LNCaP clone FGC (cell line): ENCODE data around the gene PCSK9.

Experiments
- DNase-seq: peaks from one replicate; pipeline ENCODE4 v3.0.0-alpha.2; 2011; ENCODE audit warnings: low read depth
- H3K4me3 ChIP-seq: 2 replicates; pipeline ENCODE4 v1.5.1; 2011; ENCODE audit warnings: mild to moderate bottlenecking, low read depth, low read length, control low read depth
- TF ChIP-seq, protein P1 (sequence below): IDR thresholded peaks from 2 replicates; pipeline ENCODE4 v1.5.1; 2012; ENCODE audit warnings: mild to moderate bottlenecking; ENCODE audit not compliant: control insufficient read depth, insufficient read depth; ENCODE audit errors: extremely low read depth

The PCSK9 gene

DNA sequence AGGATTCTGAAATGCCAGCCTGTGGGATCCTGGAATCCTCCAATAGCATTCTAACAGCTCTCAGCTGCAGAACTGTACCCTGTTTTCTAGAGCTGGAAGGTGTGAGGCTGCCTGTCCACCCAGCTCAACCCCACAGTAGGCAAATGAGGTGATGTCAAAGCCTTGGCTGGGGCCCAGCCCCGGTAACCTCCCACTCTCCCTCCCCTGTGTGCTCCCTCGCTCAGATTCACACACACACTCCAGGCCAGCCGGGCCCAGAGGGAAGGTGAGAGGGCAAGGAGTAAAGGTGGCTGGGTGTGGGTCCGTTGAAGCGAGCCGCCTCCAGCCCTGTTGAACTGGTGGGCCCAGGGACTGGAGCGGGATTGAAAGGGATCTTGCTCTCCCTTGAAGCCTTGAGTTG is 40.7 kb upstream of the PCSK9 start, which contains the start of gene BSND:
Gene BSND (plus strand): TSS at position 257 of the 400 bp plus-strand sequence. CDS start 254 bp downstream, outside the sequence.
- no peak within 1 kb of the TSS for H3K4me3 ChIP-seq
- TF ChIP-seq, protein P1, sequence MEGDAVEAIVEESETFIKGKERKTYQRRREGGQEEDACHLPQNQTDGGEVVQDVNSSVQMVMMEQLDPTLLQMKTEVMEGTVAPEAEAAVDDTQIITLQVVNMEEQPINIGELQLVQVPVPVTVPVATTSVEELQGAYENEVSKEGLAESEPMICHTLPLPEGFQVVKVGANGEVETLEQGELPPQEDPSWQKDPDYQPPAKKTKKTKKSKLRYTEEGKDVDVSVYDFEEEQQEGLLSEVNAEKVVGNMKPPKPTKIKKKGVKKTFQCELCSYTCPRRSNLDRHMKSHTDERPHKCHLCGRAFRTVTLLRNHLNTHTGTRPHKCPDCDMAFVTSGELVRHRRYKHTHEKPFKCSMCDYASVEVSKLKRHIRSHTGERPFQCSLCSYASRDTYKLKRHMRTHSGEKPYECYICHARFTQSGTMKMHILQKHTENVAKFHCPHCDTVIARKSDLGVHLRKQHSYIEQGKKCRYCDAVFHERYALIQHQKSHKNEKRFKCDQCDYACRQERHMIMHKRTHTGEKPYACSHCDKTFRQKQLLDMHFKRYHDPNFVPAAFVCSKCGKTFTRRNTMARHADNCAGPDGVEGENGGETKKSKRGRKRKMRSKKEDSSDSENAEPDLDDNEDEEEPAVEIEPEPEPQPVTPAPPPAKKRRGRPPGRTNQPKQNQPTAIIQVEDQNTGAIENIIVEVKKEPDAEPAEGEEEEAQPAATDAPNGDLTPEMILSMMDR, result no peak
- no peak for DNase-seq

DNA sequence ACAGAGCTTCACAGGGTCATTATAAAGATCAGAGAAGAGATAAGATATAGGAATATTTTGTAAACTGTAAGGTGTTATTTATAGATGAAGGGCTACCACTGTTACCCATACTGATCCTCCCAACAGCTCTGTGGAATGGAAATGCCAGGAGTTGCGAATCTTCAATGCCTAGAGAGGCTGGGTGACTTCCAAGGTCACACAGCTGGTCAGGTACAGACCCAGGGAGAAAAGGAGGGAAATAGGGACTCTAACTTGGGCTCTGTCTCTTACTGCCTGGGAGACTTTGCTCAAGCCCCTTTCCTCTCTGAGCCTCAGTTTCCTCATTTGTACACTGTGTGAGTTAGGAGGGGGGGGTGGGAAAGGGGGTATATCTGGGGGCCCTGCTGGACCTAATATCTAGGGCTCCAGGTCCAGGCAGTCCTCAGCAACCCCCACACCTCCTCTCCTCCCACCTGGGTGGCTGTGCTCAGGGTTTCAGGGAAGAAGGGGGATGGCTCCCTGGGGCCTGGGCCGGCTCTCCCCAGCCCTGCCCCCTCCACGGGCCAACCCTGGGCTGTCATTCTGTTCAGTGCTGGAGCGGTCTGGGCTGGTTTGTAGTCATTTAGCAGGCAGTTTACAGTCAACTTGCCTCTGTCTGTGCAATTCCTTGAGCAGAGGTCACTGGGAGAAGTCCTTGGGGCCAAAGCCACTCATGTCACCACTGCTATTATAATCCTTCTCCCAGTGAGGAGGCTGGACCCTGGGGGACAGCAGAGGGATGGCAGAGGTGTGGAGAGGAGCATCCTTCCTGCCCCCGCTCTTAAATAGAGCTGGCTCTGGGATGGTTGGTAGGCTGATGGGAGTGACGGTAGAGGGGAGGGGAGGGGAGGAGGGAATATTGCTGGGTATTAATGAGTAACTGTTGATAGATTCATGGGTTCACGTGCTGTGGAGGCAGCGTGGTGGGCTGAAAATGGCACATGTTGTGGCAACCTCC is 39.0 kb upstream of the PCSK9 start:
- TF ChIP-seq, protein P1, result no peak
- no peak for DNase-seq
- H3K4me3 ChIP-seq, result no peak overlapping the region

DNA sequence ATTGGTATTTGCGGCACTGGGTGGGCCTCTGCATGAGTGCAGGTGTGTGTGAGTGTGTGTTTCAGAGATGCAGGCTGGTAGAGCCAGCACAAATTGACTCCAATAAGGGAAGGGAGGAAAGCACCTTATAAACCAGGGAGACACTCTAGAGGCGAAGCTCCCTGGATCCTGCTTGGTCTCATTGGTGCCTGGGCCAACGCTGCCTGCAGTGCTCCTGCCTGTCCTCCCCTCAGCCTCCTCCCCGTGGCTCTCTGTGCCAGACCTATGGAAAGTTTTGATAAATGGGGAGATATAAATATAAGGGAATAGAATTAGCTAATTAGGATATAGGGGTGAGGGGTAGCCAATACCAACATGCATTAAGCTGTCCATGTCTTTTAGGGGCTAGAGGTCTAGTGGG is 38.0 kb upstream of the PCSK9 start:
- no peak overlapping the region for H3K4me3 ChIP-seq
- no peak for DNase-seq
- TF ChIP-seq, protein P1, result no peak

DNA sequence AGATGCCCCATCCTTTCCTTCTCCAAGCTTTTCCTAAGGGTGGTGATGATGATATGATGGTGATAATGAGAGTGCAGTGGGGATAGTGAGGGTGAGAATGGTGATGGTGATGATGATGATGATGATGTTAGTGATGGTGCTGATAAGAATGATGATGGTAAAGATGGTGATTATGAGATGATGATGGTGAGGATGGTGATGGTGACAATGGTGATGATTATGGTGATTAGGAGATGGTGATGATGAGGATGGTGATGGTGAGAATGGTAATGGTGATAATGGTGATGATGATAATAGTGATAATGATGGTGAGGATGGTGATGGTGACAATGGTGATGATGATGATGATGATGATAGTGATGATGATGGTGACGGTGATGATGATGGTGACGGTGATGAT is 36.7 kb upstream of the PCSK9 start:
- H3K4me3 ChIP-seq, result no peak overlapping the region
- TF ChIP-seq, protein P1, result no peak
- no peak for DNase-seq

DNA sequence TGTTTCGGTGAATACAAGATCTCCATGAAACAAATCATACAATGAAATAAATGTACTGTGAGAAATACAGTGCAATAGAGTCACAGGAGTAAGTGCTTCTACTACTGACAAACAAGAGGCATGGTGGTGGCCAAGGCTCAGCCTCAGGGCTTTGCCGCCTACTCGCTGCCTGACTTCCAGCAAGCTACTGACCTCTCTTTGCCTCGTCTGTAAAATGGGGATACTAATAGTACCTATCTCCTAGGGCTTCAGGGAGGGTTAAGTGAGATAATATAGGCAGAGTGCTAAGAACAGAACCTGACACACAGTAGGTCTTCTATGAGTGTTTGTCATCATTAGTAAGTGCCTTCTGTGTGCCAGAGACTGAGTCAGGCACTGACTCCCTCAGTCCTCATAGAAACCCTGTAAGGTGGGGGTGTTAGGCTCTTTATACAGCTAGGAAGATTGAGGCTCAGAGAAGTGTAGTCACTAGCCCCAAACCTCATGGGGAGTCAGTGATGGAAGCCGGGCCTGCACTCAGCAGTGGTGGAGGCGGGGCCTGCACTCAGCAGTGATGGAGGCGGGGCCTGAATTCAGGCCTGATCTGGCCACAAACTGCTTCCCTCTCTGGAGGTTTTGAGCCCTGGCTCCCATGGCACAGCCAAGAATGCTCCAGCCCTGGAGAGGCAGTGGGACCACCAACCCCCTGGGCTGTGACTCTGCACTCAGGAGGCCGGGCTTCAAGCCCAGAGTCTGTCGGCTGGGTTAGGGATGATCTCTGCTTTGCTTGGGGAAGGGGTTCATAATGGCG is 33.8 kb upstream of the PCSK9 start:
- TF ChIP-seq, protein P1, result no peak
- no peak overlapping the region for H3K4me3 ChIP-seq
- DNase-seq, result no peak

DNA sequence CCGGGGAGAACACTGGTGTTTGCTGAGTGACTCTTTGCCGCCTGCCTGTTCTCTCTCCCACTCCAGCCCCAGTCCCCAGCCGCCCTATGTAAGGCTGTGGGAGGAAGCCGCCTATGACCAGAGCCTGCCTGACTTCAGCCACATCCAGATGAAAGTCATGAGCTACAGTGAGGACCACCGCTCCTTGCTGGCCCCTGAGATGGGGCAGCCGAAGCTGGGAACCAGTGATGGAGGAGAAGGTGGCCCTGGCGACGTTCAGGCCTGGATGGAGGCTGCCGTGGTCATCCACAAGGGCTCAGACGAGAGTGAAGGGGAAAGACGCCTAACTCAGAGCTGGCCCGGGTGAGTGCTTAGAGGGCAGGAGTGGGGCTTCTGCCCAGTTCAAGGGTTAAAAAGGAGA is 32.4 kb upstream of the PCSK9 start:
- DNase-seq, result no peak
- H3K4me3 ChIP-seq, result no peak overlapping the region
- TF ChIP-seq, protein P1, result no peak
